NCI-H187 (cell line): ENCODE results near the gene PLCL2.
"Not testable (repeated sequence)": the region's sequence is repeated elsewhere in the genome, so short reads cannot be mapped to it uniquely, and the experiment has no call there.

Source experiments
- DNase-seq, 2 experiments: peaks; one replicate each; lab custom pipeline; 2025; lab: John Stamatoyannopoulos, UW

Gene PLCL2

GRCh38 chr3:16917980-16918682 lies 33.4 kb downstream of the PLCL2 start:
- DNase-seq, result no peak

DNA sequence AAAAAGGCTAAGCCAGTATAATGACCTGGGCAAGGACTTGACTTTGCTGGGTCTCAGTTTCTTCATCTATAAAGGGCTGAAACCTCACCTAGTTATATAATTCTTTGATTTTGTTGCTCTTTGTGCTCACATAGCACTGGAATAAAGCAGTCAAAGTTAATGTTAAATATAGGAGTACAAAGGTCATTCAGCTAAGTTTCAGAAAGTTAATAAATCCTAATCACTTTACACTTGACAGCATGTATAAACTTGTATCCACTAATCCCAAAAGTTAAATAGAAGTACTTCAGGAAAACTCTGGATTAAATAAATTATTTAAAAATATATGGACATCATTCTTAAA lies 33.9 kb downstream of the PLCL2 start:
- DNase-seq, result no peak

DNA sequence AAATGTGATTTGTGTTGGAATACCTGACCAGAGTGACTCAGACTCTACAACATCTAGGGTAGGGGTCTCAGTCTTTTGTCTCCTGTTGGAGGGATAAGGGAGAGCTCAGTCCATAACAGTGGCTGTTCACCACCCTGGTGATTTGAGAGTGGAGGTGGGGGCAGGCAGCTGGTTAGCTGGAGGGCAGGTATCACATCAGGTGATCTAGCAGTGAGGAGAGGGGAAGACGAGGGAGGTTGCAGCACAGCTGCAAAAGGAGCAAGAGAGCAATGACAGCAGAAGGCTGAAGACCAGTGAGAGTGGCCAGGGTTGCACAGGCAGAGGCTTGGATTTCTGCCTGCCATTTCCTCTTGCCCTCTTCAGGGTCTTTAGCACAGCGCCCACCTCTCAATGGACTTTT lies 38.4 kb downstream of the PLCL2 start:
- DNase-seq, result no peak

- no peak for DNase-seq
Measured at GRCh38 chr3:16927485-16927884, 42.7 kb downstream of the PLCL2 start.

DNA sequence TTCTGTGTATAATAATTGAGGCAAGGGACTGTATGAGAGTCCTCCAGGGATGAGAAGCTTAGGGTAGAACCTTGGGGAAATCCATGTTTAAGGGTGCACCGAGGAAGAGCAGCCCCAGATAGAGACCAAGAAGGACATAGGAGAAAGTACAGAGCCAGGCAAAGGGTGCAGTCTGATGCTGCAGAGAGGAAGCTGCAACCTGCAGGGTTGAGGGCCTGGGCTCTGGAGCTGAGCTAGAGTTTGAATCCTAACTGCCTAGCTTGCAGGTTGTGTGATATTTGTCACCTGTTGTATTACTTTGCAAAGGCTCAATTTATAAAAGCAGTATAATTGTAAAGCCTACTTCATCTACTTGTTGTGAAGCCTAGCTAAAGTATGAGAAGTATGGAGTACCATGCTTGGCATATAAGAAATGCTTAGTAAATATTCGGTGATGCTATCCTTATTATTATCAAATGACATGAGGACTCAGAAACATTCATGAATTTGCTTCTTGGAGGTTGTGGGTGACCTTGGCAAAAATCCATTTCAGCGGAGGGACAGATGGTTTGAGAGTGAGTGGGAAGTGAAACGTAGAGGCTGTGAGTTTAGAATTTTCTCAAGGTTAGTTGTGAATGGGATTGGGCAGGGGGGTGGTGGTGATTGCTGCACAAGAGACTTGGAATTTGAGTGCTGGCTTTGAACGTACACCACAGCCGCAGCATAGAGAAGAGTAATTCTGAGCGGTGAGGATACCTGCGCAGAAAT lies 43.8 kb downstream of the PLCL2 start:
- DNase-seq, result no peak

DNA sequence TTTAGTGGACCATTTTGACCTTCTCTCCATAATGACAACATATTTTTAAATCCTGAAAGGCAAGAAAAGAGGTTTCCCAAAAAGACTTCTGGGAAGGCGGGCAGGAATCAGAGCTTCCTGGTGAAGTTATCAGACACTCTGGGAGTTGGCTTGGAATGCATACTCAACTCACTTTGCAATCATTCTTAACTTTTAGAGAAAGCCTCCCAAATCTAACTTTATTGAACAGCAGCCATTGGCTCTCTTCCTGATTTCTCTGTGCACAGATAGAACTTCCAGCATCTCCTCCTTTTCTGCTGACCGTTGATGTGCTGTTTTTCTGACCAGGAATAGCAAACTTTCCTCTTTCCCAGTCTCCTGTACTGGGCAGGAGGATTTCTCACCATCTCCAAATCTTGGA lies 44.6 kb downstream of the PLCL2 start:
- no peak for DNase-seq

DNA sequence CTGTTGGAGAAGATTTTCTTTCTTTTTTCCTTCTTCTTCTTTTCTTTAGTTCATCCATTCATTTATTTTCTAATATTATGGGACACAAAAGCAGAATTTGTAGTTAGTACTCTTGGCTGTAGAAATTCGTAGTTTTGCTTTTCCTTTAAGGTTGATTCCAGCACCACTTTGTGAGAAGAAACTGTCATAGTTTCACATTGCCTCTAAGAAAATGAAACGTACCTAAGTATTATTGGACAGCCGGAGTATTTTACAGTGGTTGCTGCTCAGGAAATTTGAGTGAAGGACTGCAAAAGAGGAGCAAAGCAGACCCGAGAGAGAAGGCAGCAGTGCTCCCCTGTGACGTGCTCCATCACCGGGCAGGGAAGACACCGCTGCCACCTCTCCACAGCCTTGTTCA lies 48.1 kb downstream of the PLCL2 start:
- no peak for DNase-seq

- DNase-seq, result no peak
Measured at GRCh38 chr3:16935781-16936180, 51.0 kb downstream of the PLCL2 start.

- DNase-seq, result no peak
Measured at GRCh38 chr3:16936233-16936632, 51.5 kb downstream of the PLCL2 start.

DNA sequence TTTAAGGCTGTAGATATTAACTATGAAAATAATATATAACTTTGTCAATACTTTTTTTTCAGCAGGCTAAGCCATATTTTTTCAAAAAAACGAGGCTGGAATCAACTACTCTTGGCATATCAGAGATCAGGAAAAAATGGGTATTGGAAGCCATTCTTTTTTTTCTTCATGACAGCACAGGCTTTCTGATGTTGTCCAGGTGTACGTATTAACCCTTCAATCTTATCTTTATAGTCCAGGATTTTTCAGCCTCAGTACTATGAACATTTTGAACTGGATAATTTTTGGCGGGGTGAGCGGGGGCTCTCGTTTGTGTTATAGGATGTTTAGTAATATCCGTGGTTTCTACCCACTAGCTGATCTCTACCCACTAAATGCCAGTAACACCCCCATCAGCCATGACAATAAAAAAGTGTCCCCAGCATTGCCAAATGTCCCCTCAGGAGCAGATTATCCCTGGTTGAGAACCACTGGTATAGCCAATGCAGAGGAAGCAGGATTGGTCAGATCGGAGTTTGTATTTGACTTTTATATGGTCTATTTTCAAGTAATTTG lies 52.0 kb downstream of the PLCL2 start:
- DNase-seq, result no peak

DNA sequence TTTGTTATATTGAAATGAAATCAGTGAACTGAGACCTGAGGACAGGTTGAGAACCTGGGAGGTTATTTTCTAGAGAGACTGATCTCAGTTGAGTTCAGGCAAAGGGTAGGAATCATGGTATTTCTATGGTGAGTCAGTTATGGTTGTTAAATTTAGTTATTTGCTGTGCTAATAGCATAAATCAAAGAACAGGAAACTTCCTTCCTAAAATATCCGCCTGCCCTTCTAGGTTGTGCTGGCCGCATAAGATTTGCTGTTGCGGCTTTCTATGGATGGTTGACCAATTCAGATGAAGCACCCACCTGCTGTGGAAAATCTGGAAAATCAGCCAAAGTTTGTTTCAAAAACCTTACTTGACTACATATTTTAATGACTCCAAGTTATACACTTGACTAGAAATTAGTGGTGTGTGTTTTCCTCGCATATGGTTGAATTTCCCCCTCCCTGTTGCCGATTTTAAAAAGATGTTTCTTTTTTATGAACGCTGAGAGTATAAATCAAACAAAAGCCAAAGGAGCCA lies 52.6 kb downstream of the PLCL2 start:
- DNase-seq, result no peak

DNA sequence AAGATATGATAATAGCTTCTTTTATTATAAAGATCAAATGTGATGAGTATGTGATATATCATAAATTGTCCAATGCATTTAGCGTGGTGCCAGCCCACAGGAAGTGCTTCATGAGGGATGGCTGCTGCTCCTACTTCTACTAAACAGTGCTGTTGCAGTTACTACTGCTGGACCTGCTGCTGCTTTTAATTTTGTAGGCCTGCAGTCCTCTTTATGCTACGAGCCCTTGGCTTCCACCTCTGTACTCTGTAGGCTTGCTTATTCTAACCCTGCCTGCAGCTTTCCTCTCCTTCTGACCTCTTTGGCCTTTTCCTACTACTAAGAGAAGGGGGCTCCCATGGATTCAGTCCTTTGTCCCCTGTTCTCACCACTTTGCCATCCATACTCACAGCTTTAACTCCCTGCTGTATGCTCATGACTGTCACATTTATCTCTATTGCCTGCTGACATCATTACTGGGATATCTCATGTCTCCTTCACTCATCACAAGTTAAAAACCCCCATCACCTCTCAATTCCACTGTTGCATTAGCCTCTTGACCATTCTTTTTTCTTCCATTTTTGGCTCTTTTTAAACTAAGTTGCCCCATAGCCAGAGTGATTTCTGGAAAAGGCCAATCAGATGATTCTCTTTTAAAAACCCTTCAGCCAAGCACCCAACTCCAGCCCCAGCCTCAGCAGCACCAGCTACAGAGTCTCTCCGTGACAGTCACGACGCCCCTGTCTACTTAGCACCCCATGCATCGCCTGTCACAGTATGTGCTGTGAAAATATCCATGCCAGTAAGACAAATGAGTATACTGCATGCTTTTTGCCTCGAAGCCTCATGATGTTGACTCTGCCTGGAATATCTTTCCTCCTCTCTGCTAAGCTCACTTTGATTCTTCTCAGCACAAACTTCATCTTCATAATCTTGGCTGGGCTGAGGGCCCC lies 56.3 kb downstream of the PLCL2 start:
- DNase-seq, result no peak

DNA sequence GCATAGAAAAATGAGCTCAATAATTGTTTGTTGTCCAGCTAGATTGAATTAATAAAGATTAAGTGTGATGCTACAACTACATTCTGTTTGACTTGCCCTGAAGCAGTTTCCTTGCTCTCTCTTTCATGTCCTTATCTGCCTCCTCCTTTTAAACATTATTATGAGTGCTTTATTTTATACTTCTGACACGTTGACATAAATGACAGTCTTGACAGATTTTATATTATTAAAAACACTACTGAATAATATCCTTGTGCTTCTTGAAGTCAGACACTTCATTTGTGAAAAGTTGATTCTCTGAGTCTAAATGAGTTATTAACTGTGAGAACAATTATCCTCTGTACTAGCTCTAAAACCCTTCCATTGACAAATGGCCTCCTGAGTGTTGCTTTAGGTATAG lies 58.2 kb downstream of the PLCL2 start:
- DNase-seq, result no peak

- DNase-seq, result no peak
Measured at GRCh38 chr3:16943857-16944256, 59.1 kb downstream of the PLCL2 start.

GRCh38 chr3:16944356-16944755 lies 59.6 kb downstream of the PLCL2 start:
- DNase-seq, result no peak

DNA sequence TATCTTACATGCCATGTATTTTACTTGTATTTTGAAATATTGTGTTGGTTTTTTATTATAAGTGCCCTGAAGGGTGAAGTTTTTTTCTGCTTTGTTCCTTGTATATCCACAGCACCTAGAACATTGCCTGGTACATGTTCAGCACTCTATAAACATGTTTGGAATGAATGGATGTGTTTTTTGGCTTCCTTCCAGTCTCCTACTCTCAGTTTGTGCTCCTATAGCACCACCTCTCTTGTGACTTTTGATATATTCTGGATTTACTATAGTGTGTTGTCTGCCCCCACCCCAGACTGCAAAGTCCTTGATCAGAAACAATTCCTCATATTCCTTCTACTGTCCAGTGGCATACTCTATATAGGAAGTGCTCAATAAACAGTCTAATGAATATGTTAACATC lies 60.6 kb downstream of the PLCL2 start:
- no peak for DNase-seq

DNA sequence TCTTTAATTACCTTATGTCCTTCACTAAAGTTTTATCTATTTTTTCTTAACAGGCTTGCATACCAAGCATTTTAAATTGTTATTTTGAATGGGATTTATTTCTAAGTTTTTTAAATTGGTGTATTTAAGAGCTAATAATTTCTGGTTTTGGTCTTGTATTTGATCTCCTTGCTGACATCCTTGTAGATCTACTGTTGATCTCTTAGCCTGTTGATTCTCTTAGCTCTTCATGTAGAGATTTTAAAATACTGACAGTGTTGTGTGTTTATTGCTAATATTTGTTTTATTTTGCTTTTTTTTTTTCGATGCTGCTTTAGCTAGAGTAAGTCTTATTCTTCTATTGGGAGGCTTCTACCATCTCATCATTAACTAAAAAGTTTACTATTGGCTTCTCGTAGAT lies 65.5 kb downstream of the PLCL2 start:
- DNase-seq, result no peak

DNA sequence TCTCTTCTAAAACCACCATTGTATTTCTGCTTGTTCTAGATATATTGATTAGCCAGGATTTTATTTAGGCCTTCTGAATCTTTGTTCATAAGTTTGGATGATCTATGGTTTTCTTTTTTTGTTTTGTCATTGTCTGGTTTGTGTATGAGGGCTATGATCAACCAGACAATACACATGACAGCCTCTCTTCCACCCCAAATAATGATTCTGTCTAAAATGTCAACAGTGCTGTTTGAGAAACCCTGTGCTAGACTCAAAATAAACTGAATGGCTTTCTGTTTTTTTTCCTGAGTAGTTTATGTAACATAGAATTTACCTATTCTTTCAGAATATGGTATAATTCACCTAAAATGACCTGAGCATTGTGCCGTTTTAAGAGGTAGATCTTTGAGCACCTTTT lies 66.1 kb downstream of the PLCL2 start:
- no peak for DNase-seq

DNA sequence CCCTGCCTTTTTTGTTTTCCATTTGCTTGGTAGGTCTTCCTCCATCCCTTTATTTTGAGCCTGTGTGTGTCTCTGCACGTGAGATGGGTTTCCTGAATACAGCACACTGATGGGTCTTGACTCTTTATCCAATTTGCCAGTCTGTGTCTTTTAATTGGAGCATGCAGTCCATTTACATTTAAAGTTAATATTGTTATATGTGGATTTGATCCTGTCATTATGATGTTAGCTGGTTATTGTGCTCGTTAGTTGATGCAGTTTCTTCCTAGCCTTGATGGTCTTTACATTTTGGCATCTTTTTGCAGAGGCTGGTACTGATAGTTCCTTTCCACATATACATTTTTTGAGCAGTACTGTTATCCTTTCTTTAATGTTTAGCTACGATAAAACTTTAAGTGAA lies 73.1 kb downstream of the PLCL2 start:
- DNase-seq, result not testable (repeated sequence)

DNA sequence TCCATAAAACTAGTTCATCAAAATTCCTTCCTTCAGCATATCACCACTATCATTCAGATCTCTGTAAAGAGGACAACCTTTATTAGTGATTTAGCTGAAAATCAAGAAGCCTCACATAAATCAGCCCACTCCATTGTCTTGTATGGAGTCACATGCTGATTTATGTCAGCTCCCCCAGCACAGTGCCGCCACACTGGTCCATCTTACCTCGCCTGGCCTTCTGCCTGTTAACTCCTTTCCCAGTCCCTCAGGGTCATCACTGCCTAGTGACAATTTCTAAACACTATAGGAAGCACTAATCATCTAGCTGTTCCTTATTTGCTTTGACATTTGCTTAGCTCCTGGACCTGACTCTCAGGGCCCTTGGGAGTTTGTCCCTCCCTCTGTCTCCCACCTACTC lies 75.4 kb downstream of the PLCL2 start:
- no peak for DNase-seq

- no peak for DNase-seq
Measured at GRCh38 chr3:16961621-16962205, 77.0 kb downstream of the PLCL2 start.

DNA sequence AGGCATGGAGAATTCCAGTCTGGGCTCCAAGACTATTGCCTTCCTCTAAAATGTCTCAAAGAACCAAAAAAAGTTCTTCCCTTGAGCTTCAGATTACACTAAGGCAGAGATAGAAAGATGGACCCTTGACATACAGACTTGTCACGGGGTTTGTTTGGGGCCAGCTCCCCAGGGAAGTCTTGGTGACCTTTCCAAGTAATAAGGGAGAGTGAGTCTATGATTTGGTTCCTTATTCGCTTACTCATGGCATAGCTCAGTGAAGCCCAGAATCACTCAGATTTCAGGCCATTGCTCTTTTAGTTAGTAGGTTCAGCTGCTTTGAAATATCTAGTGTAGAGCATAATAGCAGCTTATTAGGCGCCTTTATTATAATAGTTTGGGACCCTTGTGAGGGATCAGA lies 90.3 kb downstream of the PLCL2 start:
- DNase-seq, result no peak
